ENCODE data around the gene C1GALT1.
"Not testable (repeated sequence)": the region's sequence is repeated elsewhere in the genome, so short reads cannot be mapped to it uniquely, and the experiment has no call there.

The C1GALT1 gene

DNA sequence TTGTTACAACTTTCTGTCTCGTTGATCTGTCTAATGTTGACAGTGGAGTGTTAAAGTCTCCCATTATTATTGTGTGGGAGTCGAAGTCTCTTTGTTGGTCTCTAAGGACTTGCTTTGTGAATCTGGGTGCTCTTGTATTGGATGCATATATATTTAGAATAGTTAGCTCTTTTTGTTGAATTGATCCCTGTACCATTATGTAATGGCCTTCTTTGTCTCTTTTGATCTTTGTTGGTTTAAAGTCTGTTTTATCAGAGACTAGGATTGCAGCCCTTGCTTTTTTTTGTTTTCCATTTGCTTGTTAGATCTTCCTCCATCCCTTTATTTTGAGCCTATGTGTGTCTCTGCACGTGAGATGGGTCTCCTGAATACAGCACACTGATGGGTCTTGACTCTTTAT lies 17.2 kb downstream of the C1GALT1 start:
- not testable (repeated sequence) for DNase-seq (ENCODE audit: low read depth in 1 of 2, low spot score in 1 of 2)

- DNase-seq (ENCODE audit: low read depth in 1 of 2, low spot score in 1 of 2), result not testable (repeated sequence)
These were observed 17.9 kb downstream of the C1GALT1 start for GRCh38 chr7:7200255-7200654.

- peak in 1 of 2 donors; percentile 6 for DNase-seq (ENCODE audit: low read depth in 1 of 2, low spot score in 1 of 2)
These were observed 19.4 kb downstream of the C1GALT1 start for GRCh38 chr7:7201578-7202374.

DNA sequence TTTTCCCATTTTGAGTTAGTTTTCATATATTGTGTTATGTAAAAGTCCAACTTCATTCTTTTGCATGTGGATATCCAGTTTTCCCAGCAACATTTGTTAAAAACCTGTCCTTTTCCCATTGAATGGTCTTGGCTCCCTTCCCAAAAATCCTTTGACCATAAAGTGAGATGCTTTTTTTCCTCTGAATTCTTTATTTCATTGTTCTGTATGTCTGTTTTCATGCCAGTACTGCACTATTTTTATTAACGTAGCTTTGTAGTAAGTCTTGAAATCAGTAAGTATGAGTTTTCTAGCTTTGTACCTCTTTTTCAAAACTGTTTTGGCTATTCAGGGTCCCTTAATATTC lies 20.0 kb downstream of the C1GALT1 start:
- no peak for DNase-seq (ENCODE audit: low read depth in 1 of 2, low spot score in 1 of 2)

- DNase-seq (ENCODE audit: low read depth in 1 of 2, low spot score in 1 of 2), result no peak
These were observed 21.6 kb downstream of the C1GALT1 start for GRCh38 chr7:7203813-7204575.

- no peak for DNase-seq (ENCODE audit: low read depth in 1 of 2, low spot score in 1 of 2)
These were observed 25.5 kb downstream of the C1GALT1 start for GRCh38 chr7:7207876-7208275.

DNA sequence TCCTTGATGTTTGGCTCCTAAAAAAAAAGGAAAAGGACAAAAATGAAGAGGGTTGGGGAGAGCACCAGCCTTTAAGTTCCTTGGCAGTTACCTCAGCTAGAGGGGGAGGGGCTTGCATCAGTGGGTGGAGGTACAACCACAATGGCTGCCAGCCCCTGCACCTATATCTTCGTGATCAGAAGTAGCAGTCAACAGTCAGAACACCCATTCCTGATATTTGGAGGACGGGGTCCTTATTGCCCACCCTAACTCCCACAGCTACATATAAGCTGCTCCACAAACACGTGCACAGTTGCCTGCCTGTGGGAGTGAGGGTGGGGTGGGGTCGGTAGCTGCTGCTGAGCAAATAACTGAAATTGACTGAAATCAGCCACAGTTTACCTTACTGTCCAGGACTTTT lies 26.2 kb downstream of the C1GALT1 start:
- DNase-seq (ENCODE audit: low read depth in 1 of 2, low spot score in 1 of 2), result no peak

DNA sequence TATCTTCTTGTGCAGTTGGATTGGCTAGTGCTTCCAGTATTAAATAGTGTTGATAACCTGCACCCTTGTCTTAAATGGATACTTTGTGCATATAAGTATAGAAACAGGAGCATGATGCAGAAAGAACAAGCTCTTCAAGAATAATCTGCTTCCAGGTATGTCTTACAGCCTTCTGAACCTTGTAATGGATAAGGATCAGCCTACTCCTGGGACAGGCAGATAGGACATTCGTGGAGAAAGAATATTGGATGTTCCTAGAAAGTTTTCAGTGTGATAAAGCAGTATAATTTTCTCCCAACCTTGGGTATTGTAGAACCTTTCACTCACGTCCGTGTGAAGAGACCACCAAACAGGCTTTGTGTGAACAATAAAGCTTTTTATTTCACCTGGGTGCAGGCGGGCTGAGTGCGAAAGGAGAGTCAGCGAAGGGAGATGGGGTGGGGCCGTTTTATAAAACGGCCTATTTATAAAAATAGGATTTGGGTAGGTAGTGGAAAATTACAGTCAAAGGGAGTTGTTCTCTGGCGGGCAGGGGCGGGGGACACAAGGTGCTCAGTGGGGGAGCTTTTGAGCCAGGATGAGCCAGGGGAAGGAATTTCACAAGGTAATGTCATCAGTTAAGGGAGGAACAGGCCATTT lies 27.2 kb downstream of the C1GALT1 start:
- DNase-seq (ENCODE audit: low read depth in 1 of 2, low spot score in 1 of 2), result no peak

- DNase-seq (ENCODE audit: low read depth in 1 of 2, low spot score in 1 of 2), result no peak
These were observed 28.3 kb downstream of the C1GALT1 start for GRCh38 chr7:7210475-7211237.

DNA sequence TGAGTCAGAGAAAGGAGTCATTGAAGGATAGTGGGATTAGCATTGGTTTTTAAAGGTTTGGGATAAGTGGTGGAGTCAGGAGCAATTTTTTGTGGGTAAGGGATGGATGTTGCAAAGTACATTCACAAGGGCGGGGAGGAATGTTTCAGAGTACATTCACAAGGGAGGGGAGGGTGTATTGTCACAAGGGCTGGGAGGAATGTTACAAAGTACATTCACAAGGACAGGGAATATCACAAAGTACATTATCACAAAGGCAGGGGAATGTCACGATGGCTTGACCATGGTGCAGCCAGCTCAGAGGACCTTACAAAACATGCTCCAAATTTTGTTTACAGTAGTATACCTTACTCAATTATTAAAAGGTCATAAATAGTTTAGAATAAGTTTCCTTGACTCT lies 30.3 kb downstream of the C1GALT1 start:
- DNase-seq (ENCODE audit: low read depth in 1 of 2, low spot score in 1 of 2), result no peak

DNA sequence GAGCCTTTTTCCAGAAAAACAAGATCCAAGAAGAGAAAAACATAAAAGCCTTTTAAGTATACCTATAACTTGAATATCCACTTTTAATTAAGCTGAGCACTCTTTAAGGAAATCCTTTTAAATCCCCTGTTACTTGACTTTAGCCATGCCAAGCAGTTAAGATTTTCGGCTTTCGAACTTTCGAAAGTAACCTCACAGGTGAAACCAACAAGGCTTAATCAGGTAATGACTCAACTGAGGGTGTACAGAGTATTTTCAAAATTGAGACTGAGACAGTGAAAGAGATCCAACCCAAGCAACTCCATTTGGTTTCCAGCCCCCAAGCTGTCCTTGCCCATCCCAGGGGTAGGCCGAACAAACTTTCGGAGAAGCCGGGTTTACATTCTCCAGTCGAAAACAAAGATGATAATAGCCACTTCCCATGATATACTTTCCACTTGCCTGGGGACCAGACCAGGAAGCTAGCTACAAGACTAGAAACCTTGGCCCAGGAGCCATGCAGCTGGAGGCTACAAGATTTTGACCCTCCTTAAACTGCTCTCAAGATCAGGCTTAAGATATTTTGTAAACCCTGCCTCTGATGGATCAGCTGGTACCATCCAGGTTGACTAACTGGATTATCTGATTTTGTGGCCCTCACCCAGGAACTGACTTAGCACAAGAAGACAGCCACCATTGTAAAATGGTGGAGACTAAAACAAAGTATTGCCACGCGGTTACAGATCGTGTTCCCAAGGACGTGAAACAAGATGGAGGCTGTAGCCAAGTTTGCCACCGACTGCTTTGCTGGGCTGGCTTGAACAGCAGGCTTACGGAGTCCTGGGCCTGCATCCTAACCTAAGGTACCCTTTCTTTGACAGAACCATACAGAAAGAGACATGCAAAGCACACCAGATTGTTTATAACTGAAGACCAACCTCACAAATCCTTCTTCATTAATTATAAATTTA lies 32.3 kb downstream of the C1GALT1 start:
- no peak for DNase-seq (ENCODE audit: low read depth in 1 of 2, low spot score in 1 of 2)

DNA sequence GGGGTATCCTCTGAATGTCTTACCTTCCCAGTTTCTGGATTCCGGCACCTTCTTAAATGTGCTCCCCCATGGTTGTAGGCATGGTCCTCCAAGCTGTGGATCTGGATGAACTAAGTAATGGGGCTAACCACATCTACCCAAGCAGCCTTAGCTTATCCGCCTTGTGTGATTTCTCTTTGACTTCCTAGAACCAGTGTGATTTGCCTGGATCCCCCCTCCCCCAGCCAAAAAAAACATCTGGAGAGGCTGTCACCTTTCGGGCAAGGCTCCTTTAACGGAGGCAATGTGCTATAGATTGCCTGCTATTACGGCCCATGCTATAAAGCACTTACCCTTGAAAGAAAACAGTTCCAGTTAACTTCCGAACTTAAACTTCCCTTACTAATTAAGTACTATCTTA lies 33.9 kb downstream of the C1GALT1 start:
- DNase-seq (ENCODE audit: low read depth in 1 of 2, low spot score in 1 of 2), result no peak

- DNase-seq (ENCODE audit: low read depth in 1 of 2, low spot score in 1 of 2), result no peak
These were observed 36.9 kb downstream of the C1GALT1 start for GRCh38 chr7:7219216-7219615.

GRCh38 chr7:7220821-7221220 lies 38.5 kb downstream of the C1GALT1 start:
- DNase-seq (ENCODE audit: low read depth in 1 of 2, low spot score in 1 of 2), result no peak

DNA sequence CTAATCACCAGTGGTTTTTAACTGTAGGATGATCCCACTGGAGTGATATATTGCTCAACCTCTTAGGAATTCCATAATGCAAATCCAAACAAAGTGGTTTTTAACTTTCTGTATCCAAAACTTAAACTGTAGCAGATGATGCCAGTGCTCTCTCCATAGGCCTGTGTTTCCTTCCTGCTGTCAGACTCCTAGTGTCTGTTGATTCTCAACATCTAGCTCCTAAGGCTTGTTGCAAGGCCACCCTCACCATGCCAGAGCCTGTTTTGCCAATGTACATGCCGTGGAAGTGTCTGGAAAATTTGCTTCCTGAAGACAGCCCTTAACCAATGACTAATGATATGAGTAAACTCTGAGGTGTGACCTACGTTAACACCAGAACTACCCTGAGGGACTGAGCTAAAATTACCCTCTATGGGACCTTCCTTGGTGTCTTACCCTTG lies 39.3 kb downstream of the C1GALT1 start:
- no peak for DNase-seq (ENCODE audit: low read depth in 1 of 2, low spot score in 1 of 2)

- DNase-seq (ENCODE audit: low read depth in 1 of 2, low spot score in 1 of 2), result no peak
These were observed 40.9 kb downstream of the C1GALT1 start for GRCh38 chr7:7223250-7223649.

DNA sequence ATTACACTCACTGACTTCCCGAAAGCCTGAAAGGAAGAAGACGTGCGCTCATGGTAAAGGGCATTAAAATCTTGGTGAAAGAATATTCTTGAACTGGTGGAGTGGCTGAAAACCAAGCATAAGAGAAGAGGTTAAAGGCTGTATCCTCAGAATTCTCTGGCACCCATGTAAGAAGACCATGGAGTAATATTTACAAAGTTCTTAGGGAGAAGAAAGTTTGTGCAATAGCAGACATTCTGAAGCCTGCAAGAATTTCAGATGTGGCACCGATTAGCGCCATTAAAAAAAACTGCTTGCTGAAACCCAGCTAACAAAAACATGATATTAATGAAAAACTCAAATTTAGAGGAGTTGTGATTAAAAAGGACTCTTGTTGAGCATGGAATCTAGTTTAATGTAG lies 44.1 kb downstream of the C1GALT1 start:
- no peak for DNase-seq (ENCODE audit: low read depth in 1 of 2, low spot score in 1 of 2)

DNA sequence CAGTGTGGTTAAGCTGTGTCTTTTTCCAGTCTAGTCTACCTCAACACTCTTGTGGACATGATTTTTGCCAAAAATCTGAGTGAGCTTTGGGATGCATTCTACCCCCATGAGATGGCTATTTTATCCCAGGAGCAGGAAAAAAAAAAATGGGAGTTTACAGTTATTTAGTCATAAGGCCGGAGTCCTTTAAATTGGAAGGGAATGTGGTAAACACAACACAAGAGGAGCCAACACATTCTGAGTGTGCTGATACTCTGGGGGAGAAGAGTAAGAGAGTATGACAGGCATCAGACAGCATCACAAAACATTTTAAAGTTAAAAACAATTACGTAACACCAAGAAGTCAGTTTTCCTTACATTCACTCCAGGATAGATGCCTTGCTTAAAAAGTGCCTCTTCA lies 46.1 kb downstream of the C1GALT1 start:
- no peak for DNase-seq (ENCODE audit: low read depth in 1 of 2, low spot score in 1 of 2)

- no peak for DNase-seq (ENCODE audit: low read depth in 1 of 2, low spot score in 1 of 2)
These were observed 46.6 kb downstream of the C1GALT1 start for GRCh38 chr7:7228967-7229366.

- no peak for DNase-seq (ENCODE audit: low read depth in 1 of 2, low spot score in 1 of 2)
These were observed 48.7 kb downstream of the C1GALT1 start for GRCh38 chr7:7231000-7231399.
